Effector CD4-positive, alpha-beta T cell (primary cell): ENCODE results near the gene DIPK1A.
"Not testable (repeated sequence)": the region's sequence is repeated elsewhere in the genome, so short reads cannot be mapped to it uniquely, and the experiment has no call there.

Source experiments
- DNase-seq: peaks from one replicate; pipeline ENCODE4 v3.0.0-alpha.2; 2020

The DIPK1A gene

DNA sequence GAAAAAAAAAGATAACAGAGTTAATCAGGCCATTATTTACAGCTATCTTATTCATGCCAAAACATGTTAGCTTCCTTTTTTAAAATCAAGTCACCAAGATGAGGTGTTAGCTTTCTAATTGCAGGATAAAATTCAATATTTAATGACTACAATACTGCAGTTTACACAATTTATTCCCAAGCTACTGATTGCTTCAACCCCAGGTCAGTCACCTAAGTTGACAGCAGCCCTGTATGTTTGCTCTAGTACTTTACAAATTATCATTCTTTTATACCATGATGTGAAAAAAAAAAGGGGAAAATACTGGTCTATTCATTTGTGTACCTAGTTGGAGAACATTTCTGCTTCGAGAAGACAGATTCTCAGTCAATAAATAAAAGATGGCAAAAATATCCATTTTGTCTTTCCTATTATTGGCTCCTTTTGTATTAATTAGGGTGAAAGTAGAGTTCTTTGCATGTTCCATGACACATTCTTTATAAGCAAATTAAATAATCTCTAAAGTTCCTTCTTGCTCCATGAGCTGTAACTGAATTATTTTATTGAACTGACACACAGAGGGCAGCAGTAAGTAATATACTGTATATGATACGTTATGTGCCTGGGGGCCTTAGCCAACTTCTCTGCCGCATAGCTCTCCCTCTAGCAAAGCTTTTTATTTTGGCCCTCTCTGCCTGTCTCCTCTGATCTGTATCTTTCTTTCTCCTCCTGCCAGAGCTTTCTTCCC is 48.0 kb downstream of the DIPK1A start:
- DNase-seq, result no peak

DNA sequence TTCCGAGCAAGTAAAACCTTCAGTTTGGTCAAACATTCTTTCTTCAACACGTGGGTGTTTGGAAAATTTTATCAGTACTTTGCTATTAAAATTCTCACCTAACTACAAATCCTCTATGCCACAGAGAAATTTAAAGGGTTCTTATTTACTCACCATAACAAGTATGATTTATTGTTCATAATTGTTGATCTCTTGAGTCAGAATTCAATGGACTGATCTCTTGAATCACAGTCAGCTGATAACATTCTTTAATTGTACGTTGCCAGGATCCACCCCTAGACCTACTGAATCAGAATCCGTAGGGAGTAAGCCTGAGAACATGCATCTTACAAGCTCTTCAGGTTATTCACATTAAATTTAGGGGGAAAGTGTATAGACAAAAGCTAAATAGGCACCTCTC is 51.2 kb downstream of the DIPK1A start:
- no peak for DNase-seq

DNA sequence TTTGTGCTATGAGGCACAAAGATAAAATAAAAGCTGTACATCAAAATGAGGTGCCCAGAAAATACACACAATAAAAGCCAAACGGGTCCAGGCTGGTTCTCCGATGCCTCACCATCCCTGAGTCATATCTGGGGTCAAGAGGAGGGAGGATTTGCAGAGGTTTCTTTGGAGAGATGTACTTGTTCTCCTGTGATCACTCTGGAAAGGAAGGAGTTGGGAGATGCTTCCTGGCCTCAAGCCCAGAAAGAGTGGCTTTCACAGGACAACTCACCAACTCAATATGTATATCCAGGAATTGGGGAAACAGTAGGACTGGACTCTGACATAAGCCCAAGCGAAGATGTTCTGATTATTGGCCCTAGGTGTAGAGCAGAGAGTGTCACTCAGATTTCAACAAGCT is 51.9 kb downstream of the DIPK1A start:
- no peak for DNase-seq

DNA sequence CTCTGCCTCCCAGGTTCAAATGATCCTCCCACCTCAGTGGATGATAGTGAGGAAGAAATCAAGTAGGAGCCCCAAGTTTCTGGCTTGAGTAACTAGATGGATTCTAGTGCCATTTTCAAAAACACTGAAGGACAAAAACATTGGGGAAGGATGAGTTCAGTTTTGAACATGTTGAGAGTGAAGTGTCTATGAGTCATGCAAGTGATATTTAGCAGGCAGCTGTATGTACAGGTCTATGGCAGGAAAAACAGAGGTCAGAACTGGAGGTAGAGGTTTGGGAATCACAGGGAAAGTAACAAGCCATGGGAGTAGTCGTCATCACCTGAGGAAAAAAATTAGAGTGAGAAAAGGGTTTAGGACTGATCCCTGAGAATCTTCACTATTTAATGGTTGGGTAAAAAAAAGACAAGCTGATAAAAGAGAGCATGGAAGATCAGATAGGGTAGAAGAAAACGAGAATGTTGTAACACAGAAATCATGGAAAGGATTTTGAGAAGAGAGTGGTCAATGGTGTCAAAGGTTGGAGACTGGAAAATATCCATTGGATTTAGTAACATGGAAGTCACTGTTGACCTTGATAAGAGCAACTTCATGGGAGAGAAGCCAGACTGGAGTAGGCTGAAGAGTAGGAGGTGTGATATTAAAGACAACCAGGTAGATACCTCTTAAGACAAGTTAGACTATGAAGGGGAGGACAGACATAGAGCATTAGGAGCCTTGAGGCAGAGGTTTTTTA is 53.1 kb downstream of the DIPK1A start:
- DNase-seq, result no peak

DNA sequence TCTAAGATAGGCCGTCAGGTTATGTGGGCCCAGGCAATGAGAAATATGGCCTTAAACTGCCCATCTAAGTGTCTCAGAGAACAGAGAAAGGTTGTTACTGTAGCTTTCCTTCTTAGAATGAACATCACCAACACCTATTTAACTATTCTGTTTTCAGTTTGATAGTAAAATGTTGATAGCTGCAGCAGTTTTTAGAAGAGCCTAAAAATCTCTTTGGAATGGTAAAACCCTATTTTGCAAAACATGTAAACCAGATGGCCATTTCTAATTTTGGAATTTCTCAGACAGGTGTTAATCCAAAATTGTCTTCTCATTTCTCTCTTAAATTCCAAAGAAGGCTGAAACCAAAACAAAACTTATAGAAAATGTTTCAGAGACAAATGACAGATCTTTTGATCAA is 57.5 kb downstream of the DIPK1A start:
- DNase-seq, result no peak

DNA sequence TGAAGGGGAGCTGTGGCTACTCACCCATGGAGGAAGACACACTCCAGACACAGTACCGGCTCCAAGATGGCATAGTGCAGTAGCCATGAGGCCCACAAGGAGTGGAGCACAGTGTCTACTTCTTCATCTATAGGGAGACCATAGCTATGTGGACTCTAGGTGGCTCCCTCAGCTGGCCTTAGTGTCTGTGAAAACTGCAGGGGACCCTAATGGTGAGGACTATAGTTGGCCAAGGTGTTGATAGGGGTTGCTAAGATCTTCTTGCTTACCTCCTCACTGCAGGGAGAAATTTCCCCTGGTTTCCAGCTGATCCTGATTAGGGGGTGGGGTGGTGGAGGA is 58.9 kb downstream of the DIPK1A start:
- DNase-seq, result no peak

DNA sequence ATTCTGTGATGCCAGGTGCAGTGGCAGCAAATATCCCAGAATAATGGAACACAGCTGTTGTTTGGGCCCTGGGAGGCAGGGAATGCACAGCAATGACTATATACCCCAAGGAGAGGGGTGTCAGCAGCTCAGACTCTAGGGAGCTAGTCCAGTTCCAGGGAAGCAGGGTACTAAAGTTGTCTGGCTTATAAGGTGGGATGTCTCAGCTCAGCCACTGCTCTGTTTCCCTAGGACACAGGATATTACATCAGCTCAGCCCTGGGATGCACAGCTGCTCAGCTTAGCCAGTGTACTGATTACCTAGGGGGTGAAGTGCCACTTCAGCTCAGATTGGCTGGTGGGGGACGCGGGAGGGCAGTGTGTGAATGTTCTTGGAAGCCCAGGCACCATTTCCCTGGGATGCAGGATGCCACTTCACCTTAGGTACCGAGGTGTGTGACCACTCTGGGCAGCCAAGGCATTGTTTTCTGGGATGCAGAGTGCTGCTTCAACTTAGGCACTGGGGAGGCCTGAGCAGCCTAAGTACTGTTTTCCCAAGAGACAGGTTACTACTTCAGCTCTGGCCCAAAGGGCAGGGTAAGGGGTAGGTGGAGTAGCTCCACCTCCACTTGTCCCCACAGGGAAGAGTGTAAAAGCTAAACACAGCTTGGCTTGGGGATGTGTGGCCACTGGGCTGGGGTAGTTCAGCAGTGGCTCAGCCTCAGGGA is 59.4 kb downstream of the DIPK1A start:
- DNase-seq, result no peak

DNA sequence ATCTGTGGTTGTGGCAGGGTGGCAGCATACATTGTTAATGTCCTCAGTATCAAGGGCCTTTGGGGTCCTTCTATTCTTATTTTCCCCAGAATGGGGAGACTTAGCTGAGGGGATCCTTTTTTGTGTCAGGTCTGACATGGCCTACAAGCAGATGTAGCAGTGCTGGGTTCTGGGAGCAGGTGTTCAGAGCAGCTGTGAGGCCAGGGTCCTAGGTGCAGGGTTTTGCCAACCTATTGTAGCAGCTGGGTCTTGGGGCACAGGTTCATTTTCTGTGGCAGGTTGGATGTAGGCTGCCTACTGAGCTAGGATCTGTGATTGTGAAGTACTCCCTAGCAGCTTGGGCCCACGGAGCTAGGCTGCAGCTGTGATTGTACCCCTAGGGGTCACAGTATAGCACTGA is 60.1 kb downstream of the DIPK1A start:
- DNase-seq, result no peak

DNA sequence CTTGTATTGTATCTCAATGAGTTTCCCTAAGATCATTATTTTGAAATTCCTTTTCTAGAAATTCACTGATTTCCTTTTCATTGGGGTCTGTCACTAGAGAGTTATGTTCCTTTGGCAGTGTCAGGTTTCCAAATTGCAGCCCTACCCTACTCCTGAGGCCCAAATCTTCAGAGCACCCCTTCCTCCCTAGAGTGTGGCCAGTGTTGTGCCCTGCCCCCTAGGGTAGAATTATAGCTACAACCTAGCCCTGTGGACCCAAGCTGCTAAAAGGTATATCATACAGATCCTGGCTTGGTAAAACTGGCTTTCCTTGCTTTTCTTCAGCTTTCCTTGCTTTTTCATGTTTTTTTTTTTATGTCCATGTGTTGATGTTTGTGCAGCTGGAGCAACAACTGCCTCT is 60.7 kb downstream of the DIPK1A start:
- no peak for DNase-seq

DNA sequence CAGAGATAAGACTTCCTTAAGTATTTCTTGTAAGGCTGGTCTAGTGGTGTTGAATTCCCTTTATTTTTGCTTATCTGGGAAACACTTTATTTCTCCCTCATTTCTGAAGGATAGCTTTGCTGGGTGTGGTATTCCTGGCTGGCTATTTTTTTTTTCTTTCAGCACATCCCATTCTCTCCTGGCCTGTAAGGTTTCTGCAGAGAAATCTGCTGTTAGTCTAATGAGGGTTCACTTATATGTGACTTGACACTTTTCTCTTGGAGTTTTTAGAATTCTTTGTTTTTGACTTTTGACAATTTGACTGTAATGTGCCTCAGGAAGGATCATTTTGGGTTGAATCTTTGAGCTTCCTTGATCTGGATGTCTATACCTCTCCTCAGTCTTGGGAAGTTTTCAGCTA is 61.5 kb downstream of the DIPK1A start:
- no peak for DNase-seq

DNA sequence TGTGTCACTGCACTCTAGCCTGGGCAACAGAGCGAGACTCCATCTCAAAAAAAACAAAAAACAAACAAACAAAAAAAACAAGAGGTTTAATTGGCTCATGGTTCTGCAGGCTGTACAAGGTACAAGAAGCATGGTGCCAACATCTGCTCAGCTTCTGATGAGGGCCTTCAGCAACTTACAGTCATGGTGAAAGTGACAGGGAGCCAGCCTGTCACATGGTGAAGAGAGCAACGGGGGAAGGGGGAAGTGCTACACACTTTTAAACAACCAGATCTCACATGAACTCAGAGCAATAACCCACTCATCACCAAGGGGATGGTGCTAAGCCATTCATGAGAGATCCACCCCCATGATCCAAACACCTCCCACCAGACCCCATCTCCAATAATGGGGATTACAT is 63.2 kb downstream of the DIPK1A start:
- DNase-seq, result not testable (repeated sequence)

DNA sequence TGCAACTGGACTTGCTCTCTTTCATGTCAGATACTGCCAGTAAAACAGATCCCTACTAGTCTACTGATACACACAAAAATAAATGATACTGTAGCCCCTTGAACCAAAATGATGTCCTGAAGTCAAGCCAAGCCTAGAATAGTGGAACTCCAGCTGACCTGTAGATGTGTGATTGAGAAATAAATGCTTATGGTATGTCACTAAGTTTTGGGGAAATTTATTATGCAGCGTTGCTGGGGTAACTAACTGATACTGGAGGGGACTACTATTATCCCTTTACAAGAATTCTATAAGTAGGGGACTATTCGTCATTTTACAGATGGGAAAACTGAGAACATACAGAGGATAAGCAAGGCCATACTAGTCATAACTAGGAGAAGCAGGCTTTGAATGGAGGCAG is 73.8 kb downstream of the DIPK1A start:
- no peak for DNase-seq

DNA sequence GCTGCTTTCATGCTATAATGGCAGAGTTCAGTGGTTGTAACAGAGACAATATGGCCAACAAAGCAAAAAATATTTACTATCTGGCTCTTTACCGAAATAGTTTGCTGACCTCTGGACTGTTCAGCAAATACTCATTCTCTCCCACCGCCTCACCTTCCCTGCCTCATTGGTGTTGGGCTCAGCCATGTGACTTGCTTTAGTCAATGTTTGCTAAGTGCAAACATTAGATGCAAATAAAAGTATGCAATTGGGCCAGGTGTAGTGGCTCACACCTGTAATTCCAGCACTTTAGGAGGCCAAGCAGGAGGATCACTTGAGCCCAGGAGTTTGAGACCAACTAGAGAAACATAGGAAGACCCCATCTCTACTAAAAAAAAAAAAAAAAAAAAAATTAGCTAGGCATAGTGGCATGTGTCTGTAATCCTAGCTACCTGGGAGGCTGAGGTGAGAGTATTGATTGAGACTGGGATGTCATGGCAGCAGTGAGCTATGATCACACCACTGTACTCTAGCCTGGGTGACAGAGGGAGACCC is 74.3 kb downstream of the DIPK1A start:
- DNase-seq, result no peak

DNA sequence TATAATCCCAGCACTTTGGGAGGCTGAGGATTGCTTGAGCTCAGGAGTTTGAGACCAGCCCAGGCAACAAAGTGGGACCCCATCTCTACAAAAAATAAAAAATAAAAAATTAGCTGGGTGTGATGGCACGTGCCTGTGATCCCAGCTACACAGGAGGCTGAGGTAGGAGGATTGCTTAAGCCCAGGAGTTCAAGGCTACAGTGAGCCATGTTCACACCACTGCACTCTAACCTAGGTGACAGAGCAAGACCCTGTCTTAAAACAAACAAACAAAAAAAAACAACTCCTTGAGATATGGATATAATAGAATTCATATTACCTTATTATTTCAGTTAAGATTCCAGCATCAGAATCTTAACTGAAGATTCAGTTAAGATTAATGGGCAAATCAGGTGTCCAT is 77.1 kb downstream of the DIPK1A start:
- no peak for DNase-seq

DNA sequence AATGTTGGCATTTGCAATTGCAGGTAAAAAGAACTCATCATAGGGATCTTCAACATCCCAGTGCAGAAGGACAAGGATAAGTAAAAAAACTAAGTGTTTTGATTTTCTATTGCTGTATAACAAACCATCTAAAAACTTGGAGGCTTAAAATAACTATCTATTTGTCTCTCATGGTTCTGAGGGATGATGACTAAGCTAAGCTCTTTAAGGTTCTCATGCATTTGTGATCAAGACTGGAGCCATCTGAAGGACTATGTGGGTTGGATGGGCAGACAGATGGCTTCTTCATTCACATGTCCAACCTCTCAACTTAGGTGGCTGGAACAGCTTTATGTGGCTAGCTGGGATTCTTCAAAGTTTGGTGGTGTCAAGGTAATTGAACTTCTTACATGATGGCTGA is 78.0 kb downstream of the DIPK1A start:
- no peak for DNase-seq

DNA sequence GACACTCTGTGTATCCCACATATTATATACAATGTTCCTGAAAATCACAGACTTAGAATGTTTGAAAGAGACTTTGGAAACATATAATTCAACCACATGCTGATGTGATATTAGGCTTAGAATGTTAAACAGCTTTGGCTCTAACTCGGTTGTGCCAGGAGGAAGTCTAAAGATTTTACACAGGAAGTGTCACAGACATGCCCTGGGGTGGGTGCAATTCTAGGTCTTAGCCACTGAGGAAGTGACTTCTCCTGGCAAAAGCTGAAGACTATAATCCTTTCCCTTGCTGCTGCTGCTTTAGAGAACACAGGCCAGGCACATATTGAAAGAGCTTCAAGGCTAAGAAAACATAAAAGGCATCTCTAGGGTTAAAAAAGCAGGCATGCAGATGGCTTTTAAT is 78.4 kb downstream of the DIPK1A start:
- DNase-seq, result peak; percentile 41

DNA sequence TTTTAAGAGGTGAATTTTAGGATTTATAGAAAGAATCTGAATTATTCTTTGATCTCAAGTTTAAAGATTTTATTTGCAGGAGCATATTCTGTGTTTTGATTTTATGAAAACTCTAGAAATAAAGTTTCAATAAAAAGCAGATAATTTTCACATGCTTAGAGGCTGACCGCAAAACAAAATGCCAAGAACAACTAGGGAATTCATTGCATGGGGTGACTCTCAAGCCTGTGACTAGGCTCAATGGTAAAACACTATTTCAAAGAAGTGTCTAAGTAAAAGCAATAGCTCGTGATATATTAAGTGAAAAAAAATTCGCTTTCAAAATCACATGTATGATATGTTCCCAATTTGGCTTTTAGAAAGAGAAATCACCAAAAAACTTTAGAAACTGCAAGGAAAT is 79.9 kb downstream of the DIPK1A start:
- no peak for DNase-seq

DNA sequence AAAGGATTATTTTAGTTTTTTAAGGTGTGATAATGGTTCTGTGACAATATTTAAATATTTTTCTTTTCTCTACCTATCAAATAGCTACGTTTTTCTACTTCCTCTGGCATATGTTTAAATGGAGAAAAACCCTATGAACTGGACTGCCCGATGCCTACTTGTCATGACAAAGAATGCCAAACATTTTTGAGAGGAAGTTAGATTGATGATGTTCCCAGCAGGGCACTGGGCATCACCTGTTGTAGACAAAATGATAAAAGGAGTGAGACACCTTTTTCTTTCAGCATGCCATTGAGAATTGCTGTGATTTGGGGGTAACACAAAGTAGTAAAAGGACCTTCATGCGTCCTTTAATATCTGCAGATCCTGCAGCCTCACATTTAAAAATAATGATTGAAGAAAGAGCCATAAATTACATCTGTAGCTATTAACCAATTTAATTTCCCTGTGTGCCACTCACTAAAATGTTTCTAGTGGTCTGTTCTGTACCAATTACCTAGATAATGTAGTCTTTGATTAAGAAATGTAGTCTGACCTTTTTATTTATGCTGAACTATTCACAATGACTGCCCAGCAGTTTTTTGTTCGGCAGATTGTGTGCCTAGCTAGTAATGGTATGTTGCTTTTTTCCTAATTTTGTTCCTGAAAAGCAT is 81.8 kb downstream of the DIPK1A start:
- no peak for DNase-seq

DNA sequence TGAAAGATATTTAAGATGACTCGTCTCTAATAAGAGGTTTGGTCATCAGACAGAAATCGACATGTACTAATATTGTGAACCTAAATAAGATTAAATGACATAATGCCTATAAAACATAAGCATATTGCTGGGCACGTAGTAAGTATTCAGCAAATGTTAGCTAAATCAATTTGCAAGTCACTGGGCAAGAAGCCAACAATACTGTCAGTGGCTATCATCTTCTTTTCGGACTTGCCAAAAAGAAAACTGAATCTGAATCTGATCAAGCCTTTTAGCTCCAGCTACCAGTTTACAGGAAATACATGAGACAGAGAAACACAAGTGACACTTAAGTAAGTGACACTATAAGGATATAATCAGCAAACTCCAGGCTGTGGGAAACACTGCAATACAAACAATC is 83.5 kb downstream of the DIPK1A start:
- no peak for DNase-seq

DNA sequence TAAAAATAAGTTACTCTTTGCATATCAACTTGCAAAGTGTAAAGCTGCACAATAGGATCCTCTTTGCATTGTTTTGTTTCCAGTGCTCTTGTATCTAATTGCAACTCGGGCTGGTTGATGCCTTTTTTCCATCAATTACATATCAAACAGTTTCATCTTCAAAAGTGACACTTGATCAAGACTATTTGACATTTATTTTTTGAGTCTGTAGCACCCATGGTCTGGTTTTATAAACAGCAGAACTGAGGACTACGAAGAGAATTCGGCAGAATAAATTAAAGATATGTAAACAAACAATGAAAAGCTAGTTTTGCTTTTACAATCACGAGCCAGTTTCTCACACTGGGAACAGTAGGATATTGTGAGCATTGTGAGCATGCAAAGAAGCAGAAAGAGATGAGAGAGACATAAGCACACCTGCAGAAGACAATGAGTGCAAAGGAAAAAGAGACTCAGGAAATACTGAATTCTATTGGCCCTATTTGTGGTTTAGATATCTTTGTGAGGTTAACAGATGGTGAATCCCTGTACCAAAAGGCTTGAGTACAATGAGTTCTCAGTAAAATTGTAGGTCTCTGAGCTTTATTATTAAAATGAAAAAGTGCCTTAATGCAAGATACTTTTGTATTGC is 84.1 kb downstream of the DIPK1A start:
- DNase-seq, result no peak

DNA sequence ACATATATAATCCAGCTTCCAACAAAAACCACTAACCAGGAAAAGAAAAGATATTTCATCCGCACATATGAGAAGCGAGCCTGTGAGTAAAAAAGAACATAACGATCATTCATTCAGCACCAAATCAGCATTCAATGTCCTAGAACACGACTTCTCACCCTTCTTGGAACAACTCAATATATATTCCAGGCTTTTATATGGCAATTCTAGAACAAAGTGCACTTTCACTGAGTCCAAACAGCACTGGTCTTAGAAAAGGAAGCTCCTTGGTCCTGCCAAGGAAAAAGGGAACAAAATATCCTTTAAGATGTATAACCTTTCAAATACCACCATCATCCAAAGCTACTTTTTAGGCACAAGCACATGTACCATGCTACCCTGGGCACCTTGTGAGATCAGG is 84.9 kb downstream of the DIPK1A start:
- DNase-seq, result no peak

DNA sequence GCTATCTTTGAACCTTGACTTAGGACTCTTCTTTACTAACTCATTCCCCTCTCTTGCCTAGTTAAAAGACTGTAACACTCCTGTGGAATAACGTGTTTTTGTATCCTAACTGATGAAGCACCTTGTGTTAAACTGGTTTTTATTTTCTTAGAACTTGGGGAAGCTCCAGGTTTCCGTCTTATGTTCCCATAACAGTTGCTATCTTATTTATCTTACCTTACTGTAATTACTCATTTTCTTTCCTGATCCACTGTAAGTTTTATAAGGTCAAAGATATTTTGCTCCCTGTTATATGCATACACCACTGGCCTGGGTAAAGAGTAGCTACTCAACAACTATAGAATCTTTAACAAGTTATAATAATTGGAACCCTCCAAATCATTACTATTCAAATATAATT is 86.3 kb downstream of the DIPK1A start:
- no peak for DNase-seq

DNA sequence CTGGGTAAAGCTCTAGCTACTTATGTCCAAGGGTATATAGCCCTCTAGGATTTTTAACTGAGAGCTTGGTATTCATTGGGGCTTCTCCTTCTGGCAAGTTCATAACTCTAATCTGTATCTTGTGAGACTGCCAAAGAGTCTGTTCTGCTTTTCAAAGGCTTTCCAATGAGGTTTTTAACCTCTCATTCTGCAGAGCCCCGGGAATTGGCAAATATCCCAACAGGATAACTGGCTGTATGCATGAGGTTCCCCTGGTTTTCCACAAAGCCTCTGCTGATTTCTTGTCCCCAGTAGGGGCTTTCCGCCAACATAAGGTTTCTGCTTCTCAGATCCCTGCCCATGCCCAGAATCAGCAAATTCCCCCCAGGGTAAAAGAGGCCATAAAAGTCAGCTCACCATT is 88.5 kb downstream of the DIPK1A start:
- DNase-seq, result no peak
